ENCODE data around the gene ZNF670.

The ZNF670 gene

GRCh38 chr1:247111700-247112478 lies 33.3 kb upstream of the ZNF670 start:
- Histone ChIP-seq H3K9me2 (replicated peaks; ENCODE audit: insufficient read depth, low read length) (no peaks in the 10 kb centered on the region), H3K4me2 (ENCODE audit: low read depth, low read length, poor library complexity, severe bottlenecking) (no peak overlapping the region), H2AFZ (ENCODE audit: low read depth, low read length, severe bottlenecking) (no peak overlapping the region), H3K79me2 (ENCODE audit: insufficient read depth, low read length) (no peaks in the 10 kb centered on the region), H3K9ac (ENCODE audit: low read length) (no peak overlapping the region), H4K20me1 (ENCODE audit: low read depth, low read length) (no peaks in the 10 kb centered on the region), H3K27ac (ENCODE audit: low read depth, low read length) (no peak overlapping the region), H3K27me3 (ENCODE audit: low read length) (no peaks in the 10 kb centered on the region), H3K36me3 (ENCODE audit: low read length) (no peaks in the 10 kb centered on the region), H3K9me3 (ENCODE audit: insufficient read depth, low read length) (no peaks in the 10 kb centered on the region), H3F3A (ENCODE audit: insufficient read depth) (no peaks in the 10 kb centered on the region), H3K4me3 (ENCODE audit: insufficient read depth, low read length, poor library complexity, severe bottlenecking) (no peak overlapping the region)
- TF ChIP-seq CTCF (IDR thresholded peaks at IDR 0.05; ENCODE audit: insufficient read depth, low read length, poor library complexity, severe bottlenecking) = no peak
- TF ChIP-seq EZH2phosphoT487 (conservative IDR thresholded peaks at IDR 0.05; ENCODE audit: low read length) = no peak

- Histone ChIP-seq H3K27ac (ENCODE audit: low read depth, low read length) (no peak overlapping the region), H3K36me3 (ENCODE audit: low read length) (no peaks in the 10 kb centered on the region), H3K4me3 (ENCODE audit: insufficient read depth, low read length, poor library complexity, severe bottlenecking) (no peak overlapping the region), H3K27me3 (ENCODE audit: low read length) (no peaks in the 10 kb centered on the region), H3F3A (ENCODE audit: insufficient read depth) (no peaks in the 10 kb centered on the region), H3K4me2 (ENCODE audit: low read depth, low read length, poor library complexity, severe bottlenecking) (no peak overlapping the region), H3K79me2 (ENCODE audit: insufficient read depth, low read length) (no peaks in the 10 kb centered on the region), H3K9me2 (replicated peaks; ENCODE audit: insufficient read depth, low read length) (no peaks in the 10 kb centered on the region), H3K9me3 (ENCODE audit: insufficient read depth, low read length) (no peaks in the 10 kb centered on the region), H2AFZ (ENCODE audit: low read depth, low read length, severe bottlenecking) (no peak overlapping the region), H4K20me1 (ENCODE audit: low read depth, low read length) (no peaks in the 10 kb centered on the region), H3K9ac (ENCODE audit: low read length) (no peak overlapping the region)
- TF ChIP-seq EZH2phosphoT487 (conservative IDR thresholded peaks at IDR 0.05; ENCODE audit: low read length) (no peak), CTCF (IDR thresholded peaks at IDR 0.05; ENCODE audit: insufficient read depth, low read length, poor library complexity, severe bottlenecking) (no peak)
These were observed 32.7 kb upstream of the ZNF670 start for GRCh38 chr1:247111259-247111699.

- TF ChIP-seq EZH2phosphoT487 (conservative IDR thresholded peaks at IDR 0.05; ENCODE audit: low read length) = no peak
- no peak for TF ChIP-seq CTCF (IDR thresholded peaks at IDR 0.05; ENCODE audit: insufficient read depth, low read length, poor library complexity, severe bottlenecking)
- Histone ChIP-seq H4K20me1 (ENCODE audit: low read depth, low read length) (no peaks in the 10 kb centered on the region), H3K27me3 (ENCODE audit: low read length) (no peaks in the 10 kb centered on the region), H3K9ac (ENCODE audit: low read length) (no peak overlapping the region), H3K9me3 (ENCODE audit: insufficient read depth, low read length) (no peaks in the 10 kb centered on the region), H3K9me2 (replicated peaks; ENCODE audit: insufficient read depth, low read length) (no peaks in the 10 kb centered on the region), H3K4me2 (ENCODE audit: low read depth, low read length, poor library complexity, severe bottlenecking) (no peak overlapping the region), H3K27ac (ENCODE audit: low read depth, low read length) (no peak overlapping the region), H3K79me2 (ENCODE audit: insufficient read depth, low read length) (no peaks in the 10 kb centered on the region), H3K36me3 (ENCODE audit: low read length) (no peaks in the 10 kb centered on the region), H3K4me3 (ENCODE audit: insufficient read depth, low read length, poor library complexity, severe bottlenecking) (no peak overlapping the region), H2AFZ (ENCODE audit: low read depth, low read length, severe bottlenecking) (no peak overlapping the region), H3F3A (ENCODE audit: insufficient read depth) (no peaks in the 10 kb centered on the region)
These were observed 32.1 kb upstream of the ZNF670 start for GRCh38 chr1:247110627-247111258.

All from SU-DHL-6 (cell line).